A673 (cell line): ENCODE measurements around the gene AHCY.

Experiments used
- EZH2 ChIP-seq: fragments of 200-600 bp; sonication (generic); IDR thresholded peaks from 2 replicates; pipeline ENCODE4 v1.6.1; 2017; ENCODE audit warnings: borderline replicate concordance, low read depth, mild to moderate bottlenecking, mixed read lengths, antibody characterized with exemption, low read length; ENCODE audit not compliant: poor library complexity, severe bottlenecking
- TF ChIP-seq, protein P1 (sequence below): fragments of 300-800, 200-600 bp; sonication (generic); conservative IDR thresholded peaks from 2 replicates; pipeline ENCODE4 v1.5.1; 2017; ENCODE audit warnings: low read depth, mild to moderate bottlenecking, antibody characterized with exemption, low read length, moderate library complexity, mixed read lengths

DNA sequence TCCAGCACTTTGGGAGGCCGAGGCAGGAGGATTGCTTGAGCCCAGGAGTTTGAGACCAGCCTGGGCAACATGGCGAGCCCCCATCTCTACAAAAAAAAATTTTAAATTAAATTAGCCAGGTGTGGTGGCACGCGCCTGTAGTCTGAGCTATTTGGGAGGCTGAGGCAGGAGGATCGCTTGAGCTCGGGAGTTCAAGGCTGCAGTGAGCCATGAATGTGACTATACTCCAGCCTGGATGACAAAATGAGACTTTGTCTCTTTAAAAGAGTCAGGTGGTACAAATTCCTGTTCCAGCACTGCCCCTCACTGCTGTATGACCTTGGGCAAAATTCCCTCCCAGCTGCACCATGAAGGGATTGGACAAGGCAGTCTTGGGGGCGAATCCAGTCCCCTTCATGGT lies 28.5 kb downstream of the AHCY start:
- no peak for TF ChIP-seq EZH2
- TF ChIP-seq, protein P1, sequence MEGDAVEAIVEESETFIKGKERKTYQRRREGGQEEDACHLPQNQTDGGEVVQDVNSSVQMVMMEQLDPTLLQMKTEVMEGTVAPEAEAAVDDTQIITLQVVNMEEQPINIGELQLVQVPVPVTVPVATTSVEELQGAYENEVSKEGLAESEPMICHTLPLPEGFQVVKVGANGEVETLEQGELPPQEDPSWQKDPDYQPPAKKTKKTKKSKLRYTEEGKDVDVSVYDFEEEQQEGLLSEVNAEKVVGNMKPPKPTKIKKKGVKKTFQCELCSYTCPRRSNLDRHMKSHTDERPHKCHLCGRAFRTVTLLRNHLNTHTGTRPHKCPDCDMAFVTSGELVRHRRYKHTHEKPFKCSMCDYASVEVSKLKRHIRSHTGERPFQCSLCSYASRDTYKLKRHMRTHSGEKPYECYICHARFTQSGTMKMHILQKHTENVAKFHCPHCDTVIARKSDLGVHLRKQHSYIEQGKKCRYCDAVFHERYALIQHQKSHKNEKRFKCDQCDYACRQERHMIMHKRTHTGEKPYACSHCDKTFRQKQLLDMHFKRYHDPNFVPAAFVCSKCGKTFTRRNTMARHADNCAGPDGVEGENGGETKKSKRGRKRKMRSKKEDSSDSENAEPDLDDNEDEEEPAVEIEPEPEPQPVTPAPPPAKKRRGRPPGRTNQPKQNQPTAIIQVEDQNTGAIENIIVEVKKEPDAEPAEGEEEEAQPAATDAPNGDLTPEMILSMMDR, result no peak
